OCI-LY1 (cell line): Measurements from ENCODE around the gene FXYD4.

ENCODE experiments used
- H2AFZ ChIP-seq: fragments of 200-600 bp; sonication (generic), shearing (Covaris generic); 2 replicates; pipeline ENCODE4 v1.6.0; 2014; ENCODE audit warnings: antibody characterized with exemption, mild to moderate bottlenecking, low read length
- H3F3A ChIP-seq: fragments of 200-600 bp; sonication (generic), shearing (Covaris generic); 2 replicates; pipeline ENCODE4 v1.6.0; 2014; ENCODE audit warnings: mild to moderate bottlenecking, antibody characterized with exemption, low read length, moderate library complexity; ENCODE audit not compliant: insufficient read depth
- H3K27ac ChIP-seq: fragments of 200-600 bp; sonication (generic); 2 replicates; pipeline ENCODE4 v1.5.1; 2014; ENCODE audit warnings: low read length, mixed run types, mild to moderate bottlenecking, low read depth; ENCODE audit not compliant: poor library complexity, severe bottlenecking
- H3K27me3 ChIP-seq: fragments of 200-600 bp; sonication (generic); 2 replicates; pipeline ENCODE4 v1.6.0; 2014; ENCODE audit warnings: antibody characterized with exemption, mild to moderate bottlenecking, low read length, moderate library complexity; ENCODE audit not compliant: insufficient read depth
- H3K36me3 ChIP-seq: fragments of 200-600 bp; sonication (generic); 2 replicates; pipeline ENCODE4 v1.6.1; 2014; ENCODE audit warnings: mild to moderate bottlenecking, antibody characterized with exemption, low read length, moderate library complexity, mixed read lengths; ENCODE audit not compliant: insufficient read depth
- H3K4me1 ChIP-seq: fragments of 200-600 bp; sonication (generic); 2 replicates; pipeline ENCODE4 v1.5.1; 2014; ENCODE audit warnings: mild to moderate bottlenecking, low read length, moderate library complexity; ENCODE audit not compliant: insufficient read depth, severe bottlenecking
- H3K4me2 ChIP-seq: fragments of 200-600 bp; sonication (generic), shearing (Covaris generic); 2 replicates; pipeline ENCODE4 v1.6.1; 2014; ENCODE audit warnings: low read length
- H3K4me3 ChIP-seq: fragments of 200-600 bp; sonication (generic); 2 replicates; pipeline ENCODE4 v1.5.1; 2014; ENCODE audit warnings: low read length, low read depth, mild to moderate bottlenecking, mixed read lengths; ENCODE audit not compliant: poor library complexity, severe bottlenecking
- H3K79me2 ChIP-seq: fragments of 200-600 bp; shearing (Covaris generic); 2 replicates; pipeline ENCODE4 v1.6.1; 2016; ENCODE audit warnings: mixed run types, low read length, mixed read lengths; ENCODE audit not compliant: insufficient read depth
- H3K9ac ChIP-seq: fragments of 200-600 bp; sonication (generic), shearing (Covaris generic); 2 replicates; pipeline ENCODE4 v1.6.1; 2014; ENCODE audit warnings: mild to moderate bottlenecking, low read length, mixed read lengths
- H3K9me2 ChIP-seq: fragments of 200-600 bp; sonication (generic), shearing (Covaris generic); 2 replicates; pipeline ENCODE4 v1.6.1; 2014; ENCODE audit warnings: low read depth, mild to moderate bottlenecking, low read length, mixed read lengths
- H3K9me3 ChIP-seq: fragments of 200-600 bp; shearing (Covaris generic); 2 replicates; pipeline ENCODE4 v1.6.1; 2014; ENCODE audit warnings: low read length, mixed read lengths
- H4K20me1 ChIP-seq: fragments of 200-600 bp; sonication (generic), shearing (Covaris generic); 2 replicates; pipeline ENCODE4 v1.6.0; 2016; ENCODE audit warnings: mild to moderate bottlenecking, low read length; ENCODE audit not compliant: insufficient read depth
- EZH2 ChIP-seq: fragments of 200-600 bp; sonication (generic), shearing (Covaris generic); IDR thresholded peaks from 2 replicates; pipeline ENCODE4 v1.8.0; 2017; ENCODE audit warnings: borderline replicate concordance, mixed run types, mild to moderate bottlenecking, antibody characterized with exemption, low read length, moderate library complexity, mixed read lengths
- TF ChIP-seq, protein P1 (sequence below): fragments of 200-600 bp; sonication (generic), shearing (Covaris generic); IDR thresholded peaks from 2 replicates; pipeline ENCODE4 v1.5.1; 2017; ENCODE audit warnings: mild to moderate bottlenecking, antibody characterized with exemption, low read length, moderate library complexity, mixed read lengths

Gene FXYD4

GRCh38 chr10:43361547-43362190, 9.8 kb upstream of the FXYD4 start:
- Histone ChIP-seq H3K27ac (no peak overlapping the region), H3K9me3 (no peaks in the 10 kb centered on the region), H4K20me1 (no peaks in the 10 kb centered on the region), H3K4me3 (no peak overlapping the region), H3K36me3 (no peaks in the 10 kb centered on the region), H3K9ac (no peak overlapping the region), H3K4me2 (no peak overlapping the region), H2AFZ (no peak overlapping the region), H3F3A (no peaks in the 10 kb centered on the region), H3K9me2 (no peaks in the 10 kb centered on the region), H3K27me3 (no peaks in the 10 kb centered on the region; the same call in 1 of the 2 replicates), H3K4me1 (no peaks in the 10 kb centered on the region), H3K79me2 (no peaks in the 10 kb centered on the region)
- TF ChIP-seq, protein P1, sequence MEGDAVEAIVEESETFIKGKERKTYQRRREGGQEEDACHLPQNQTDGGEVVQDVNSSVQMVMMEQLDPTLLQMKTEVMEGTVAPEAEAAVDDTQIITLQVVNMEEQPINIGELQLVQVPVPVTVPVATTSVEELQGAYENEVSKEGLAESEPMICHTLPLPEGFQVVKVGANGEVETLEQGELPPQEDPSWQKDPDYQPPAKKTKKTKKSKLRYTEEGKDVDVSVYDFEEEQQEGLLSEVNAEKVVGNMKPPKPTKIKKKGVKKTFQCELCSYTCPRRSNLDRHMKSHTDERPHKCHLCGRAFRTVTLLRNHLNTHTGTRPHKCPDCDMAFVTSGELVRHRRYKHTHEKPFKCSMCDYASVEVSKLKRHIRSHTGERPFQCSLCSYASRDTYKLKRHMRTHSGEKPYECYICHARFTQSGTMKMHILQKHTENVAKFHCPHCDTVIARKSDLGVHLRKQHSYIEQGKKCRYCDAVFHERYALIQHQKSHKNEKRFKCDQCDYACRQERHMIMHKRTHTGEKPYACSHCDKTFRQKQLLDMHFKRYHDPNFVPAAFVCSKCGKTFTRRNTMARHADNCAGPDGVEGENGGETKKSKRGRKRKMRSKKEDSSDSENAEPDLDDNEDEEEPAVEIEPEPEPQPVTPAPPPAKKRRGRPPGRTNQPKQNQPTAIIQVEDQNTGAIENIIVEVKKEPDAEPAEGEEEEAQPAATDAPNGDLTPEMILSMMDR, result no peak
- TF ChIP-seq EZH2, result no peak

GRCh38 chr10:43362191-43362839, 9.1 kb upstream of the FXYD4 start:
- Histone ChIP-seq H3K36me3 (no peaks in the 10 kb centered on the region), H3K27me3 (no peaks in the 10 kb centered on the region; the same call in 1 of the 2 replicates), H4K20me1 (no peaks in the 10 kb centered on the region), H3K4me2 (no peak overlapping the region), H3K27ac (no peak overlapping the region), H3F3A (no peaks in the 10 kb centered on the region), H3K79me2 (no peaks in the 10 kb centered on the region), H3K4me3 (no peak overlapping the region), H3K9me3 (no peaks in the 10 kb centered on the region), H3K4me1 (no peaks in the 10 kb centered on the region), H3K9me2 (no peaks in the 10 kb centered on the region), H2AFZ (no peak overlapping the region), H3K9ac (no peak overlapping the region)
- TF ChIP-seq, protein P1, result no peak
- no peak for TF ChIP-seq EZH2

DNA sequence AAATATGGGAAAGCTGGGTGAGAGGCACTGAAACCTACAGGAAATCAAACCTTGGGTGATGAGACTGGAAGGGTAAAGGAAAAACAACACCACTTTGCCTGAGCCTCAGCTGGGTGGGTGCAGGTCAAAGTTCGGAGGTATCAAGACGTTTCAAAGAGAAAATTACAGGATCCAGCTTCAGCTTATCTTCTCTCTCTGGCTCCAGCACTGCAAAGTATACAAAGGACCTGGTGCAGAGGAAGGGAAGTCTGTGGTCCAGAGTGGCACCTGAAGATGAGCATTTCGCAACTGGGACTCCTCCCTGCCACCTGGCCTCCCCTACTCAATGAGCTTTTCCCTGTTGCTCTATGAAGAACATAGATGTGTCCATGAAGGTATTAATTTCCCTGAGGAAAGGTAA, 6.4 kb upstream of the FXYD4 start:
- no peak overlapping the region for H3K9ac ChIP-seq
- H3K36me3 ChIP-seq, result no peaks in the 10 kb centered on the region
- no peaks in the 10 kb centered on the region for H4K20me1 ChIP-seq
- H3K4me2 ChIP-seq, result no peak overlapping the region
- TF ChIP-seq EZH2, result no peak
- TF ChIP-seq, protein P1, result no peak
- H3K27me3 ChIP-seq, result no peaks in the 10 kb centered on the region; the same call in 1 of the 2 replicates
- no peaks in the 10 kb centered on the region for H3K9me2 ChIP-seq
- no peaks in the 10 kb centered on the region for H3K9me3 ChIP-seq
- no peak overlapping the region for H3K4me3 ChIP-seq
- no peak overlapping the region for H3K27ac ChIP-seq
- H3K79me2 ChIP-seq, result no peaks in the 10 kb centered on the region
- no peak overlapping the region for H2AFZ ChIP-seq
- no peaks in the 10 kb centered on the region for H3K4me1 ChIP-seq
- no peaks in the 10 kb centered on the region for H3F3A ChIP-seq
